ENCODE data around the gene MEAK7. TPM values are rescaled to one million over a fixed set of nuclear protein-coding genes. Genes with fewer than 3 reads are reported as not detected.

The MEAK7 gene
- total RNA-seq, 4 donors from 2014 or later: 7.4 to 54.3 (median 47.0) TPM

DNA sequence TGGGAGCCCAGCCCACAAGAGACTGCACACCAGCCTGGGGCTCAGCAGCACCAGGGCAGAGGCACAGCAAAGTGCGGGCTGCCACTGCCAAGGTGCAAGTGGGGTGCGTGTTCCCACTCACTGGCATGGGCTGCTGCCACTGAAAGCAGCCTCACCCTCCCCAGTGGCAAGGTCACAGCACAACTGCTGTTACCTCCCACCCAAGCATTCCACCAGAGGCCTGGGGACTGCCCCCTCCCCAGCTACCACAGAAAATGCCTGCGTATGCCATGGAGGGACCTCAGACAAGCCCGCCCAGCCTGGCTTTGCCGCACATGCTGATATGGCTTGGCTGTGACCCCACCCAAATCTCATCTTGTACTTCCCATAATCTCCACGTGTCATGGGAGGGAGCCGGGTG lies 33.1 kb downstream of the MEAK7 start:
- no peak for DNase-seq
- no peaks in the 10 kb centered on the region for H3K4me1 ChIP-seq
- no peak for TF ChIP-seq POLR2A (IDR thresholded peaks at IDR 0.05)
- TF ChIP-seq, protein P1, sequence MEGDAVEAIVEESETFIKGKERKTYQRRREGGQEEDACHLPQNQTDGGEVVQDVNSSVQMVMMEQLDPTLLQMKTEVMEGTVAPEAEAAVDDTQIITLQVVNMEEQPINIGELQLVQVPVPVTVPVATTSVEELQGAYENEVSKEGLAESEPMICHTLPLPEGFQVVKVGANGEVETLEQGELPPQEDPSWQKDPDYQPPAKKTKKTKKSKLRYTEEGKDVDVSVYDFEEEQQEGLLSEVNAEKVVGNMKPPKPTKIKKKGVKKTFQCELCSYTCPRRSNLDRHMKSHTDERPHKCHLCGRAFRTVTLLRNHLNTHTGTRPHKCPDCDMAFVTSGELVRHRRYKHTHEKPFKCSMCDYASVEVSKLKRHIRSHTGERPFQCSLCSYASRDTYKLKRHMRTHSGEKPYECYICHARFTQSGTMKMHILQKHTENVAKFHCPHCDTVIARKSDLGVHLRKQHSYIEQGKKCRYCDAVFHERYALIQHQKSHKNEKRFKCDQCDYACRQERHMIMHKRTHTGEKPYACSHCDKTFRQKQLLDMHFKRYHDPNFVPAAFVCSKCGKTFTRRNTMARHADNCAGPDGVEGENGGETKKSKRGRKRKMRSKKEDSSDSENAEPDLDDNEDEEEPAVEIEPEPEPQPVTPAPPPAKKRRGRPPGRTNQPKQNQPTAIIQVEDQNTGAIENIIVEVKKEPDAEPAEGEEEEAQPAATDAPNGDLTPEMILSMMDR (IDR thresholded peaks at IDR 0.05): no peak
- no peak overlapping the region for H3K27ac ChIP-seq
- peaks cover 0 to 14% (median 0%) of the 10 kb centered on the region in 3 donors for H3K36me3 ChIP-seq
- no peak overlapping the region for H3K4me3 ChIP-seq
- H3K9me3 ChIP-seq: peaks cover 0 to 8% (median 2%) of the 10 kb centered on the region in 4 donors
- no peaks in the 10 kb centered on the region for H3K27me3 ChIP-seq

GRCh38 chr16:84467709-84468108 lies 36.8 kb downstream of the MEAK7 start:
- no peak for DNase-seq
- Histone ChIP-seq H3K9me3 (peaks cover 0 to 8% (median 2%) of the 10 kb centered on the region in 4 donors), H3K4me3 (no peak overlapping the region), H3K27me3 (no peaks in the 10 kb centered on the region), H3K4me1 (no peaks in the 10 kb centered on the region), H3K27ac (no peak overlapping the region), H3K36me3 (peaks cover 0 to 38% (median 0%) of the 10 kb centered on the region in 3 donors)
- TF ChIP-seq, protein P1 (IDR thresholded peaks at IDR 0.05): no peak
- TF ChIP-seq POLR2A (IDR thresholded peaks at IDR 0.05): no peak

DNA sequence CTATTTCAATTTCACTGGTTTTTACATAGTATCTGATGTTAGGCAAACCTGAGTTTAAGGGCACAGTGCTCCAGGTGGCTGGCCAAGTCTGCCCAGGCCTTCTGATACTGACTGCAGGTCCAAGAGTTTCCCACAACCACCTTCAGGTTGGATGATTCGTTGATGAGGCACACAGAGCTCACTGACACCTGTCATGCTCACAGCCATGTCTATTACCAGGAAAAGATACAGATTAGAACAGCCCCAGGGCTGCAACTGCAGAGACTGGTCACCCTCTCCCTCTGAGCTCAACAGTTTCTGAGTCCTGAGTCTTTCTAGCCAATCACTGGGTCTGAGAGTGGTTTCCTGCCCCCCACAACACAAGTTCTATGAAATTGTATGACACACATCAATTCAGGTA lies 37.2 kb downstream of the MEAK7 start:
- Histone ChIP-seq H3K27me3 (no peaks in the 10 kb centered on the region), H3K4me3 (no peak overlapping the region), H3K27ac (no peak overlapping the region), H3K36me3 (peaks cover 0 to 43% (median 0%) of the 10 kb centered on the region in 3 donors), H3K9me3 (peaks cover 0 to 8% (median 2%) of the 10 kb centered on the region in 4 donors), H3K4me1 (no peaks in the 10 kb centered on the region)
- no peak for TF ChIP-seq POLR2A (IDR thresholded peaks at IDR 0.05)
- TF ChIP-seq, protein P1 (IDR thresholded peaks at IDR 0.05): no peak
- DNase-seq: peak in 1 of 3 donors; percentile 21

DNA sequence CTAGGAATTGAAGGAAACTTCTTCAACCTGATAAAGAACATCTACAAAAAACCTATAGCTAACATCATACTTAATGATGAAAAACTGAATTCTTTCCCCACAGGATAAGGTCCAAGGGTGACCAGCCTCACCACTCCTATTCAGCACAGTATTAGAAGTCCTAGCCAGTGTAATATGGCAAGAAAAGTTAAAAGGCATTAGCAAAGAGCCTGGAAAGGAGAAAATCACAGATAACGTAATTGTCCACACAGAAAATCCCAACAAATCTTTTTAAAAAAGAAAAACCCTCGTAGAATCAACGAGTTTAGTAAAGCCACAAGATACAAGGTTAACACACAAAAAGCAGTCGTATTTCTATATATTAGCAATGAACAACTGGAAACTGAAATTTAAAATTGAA lies 37.8 kb downstream of the MEAK7 start:
- Histone ChIP-seq H3K4me1 (no peaks in the 10 kb centered on the region), H3K27ac (no peak overlapping the region), H3K4me3 (no peak overlapping the region), H3K9me3 (peaks cover 0 to 8% (median 2%) of the 10 kb centered on the region in 4 donors), H3K27me3 (no peaks in the 10 kb centered on the region), H3K36me3 (peaks cover 0 to 48% (median 0%) of the 10 kb centered on the region in 3 donors)
- DNase-seq: no peak
- TF ChIP-seq, protein P1 (IDR thresholded peaks at IDR 0.05): no peak
- TF ChIP-seq POLR2A (IDR thresholded peaks at IDR 0.05): no peak

DNA sequence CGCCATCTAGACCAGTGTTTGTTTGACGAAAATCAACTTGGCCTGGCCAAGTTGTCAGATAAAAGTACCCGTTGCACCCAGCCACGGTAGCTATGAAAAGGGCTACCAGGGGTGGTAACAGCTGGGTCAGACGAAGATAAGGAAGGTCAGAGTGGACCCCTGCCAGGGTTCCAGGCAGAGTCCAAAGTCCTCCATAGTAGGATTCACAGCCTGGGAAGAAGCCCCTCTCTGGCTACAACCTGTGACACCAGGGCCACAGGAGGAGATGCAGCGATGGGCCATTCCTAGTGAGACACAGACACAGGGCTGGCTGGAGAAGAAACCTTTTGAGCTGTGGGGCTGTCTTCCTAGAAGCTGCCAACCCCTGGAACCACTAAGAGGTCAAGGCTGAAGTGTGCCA lies 39.3 kb downstream of the MEAK7 start:
- peak in 1 of 3 donors; percentile 28 for DNase-seq
- Histone ChIP-seq H3K27ac (no peak overlapping the region), H3K36me3 (peaks cover 0 to 63% (median 0%) of the 10 kb centered on the region in 3 donors), H3K4me3 (no peak overlapping the region), H3K4me1 (no peaks in the 10 kb centered on the region), H3K9me3 (peaks cover 0 to 8% (median 2%) of the 10 kb centered on the region in 4 donors), H3K27me3 (no peaks in the 10 kb centered on the region)
- TF ChIP-seq, protein P1 (IDR thresholded peaks at IDR 0.05): no peak
- no peak for TF ChIP-seq POLR2A (IDR thresholded peaks at IDR 0.05)

- TF ChIP-seq POLR2A (IDR thresholded peaks at IDR 0.05): no peak
- TF ChIP-seq, protein P1 (IDR thresholded peaks at IDR 0.05): no peak
- peak in 1 of 3 donors; percentile 33 for DNase-seq
Observed at GRCh38 chr16:84464116-84464515, 40.3 kb downstream of the MEAK7 start.

More at GRCh38 chr16:84464116-84464515, 40.3 kb downstream of the MEAK7 start:
- Histone ChIP-seq H3K4me1 (no peaks in the 10 kb centered on the region), H3K9me3 (peaks cover 0 to 8% (median 2%) of the 10 kb centered on the region in 4 donors), H3K4me3 (no peak overlapping the region), H3K36me3 (peaks cover 0 to 67% (median 0%) of the 10 kb centered on the region in 3 donors), H3K27ac (no peak overlapping the region), H3K27me3 (no peaks in the 10 kb centered on the region)

Data from Peyer's patch (tissue), 4 donors.